Lung microvascular endothelial cell (primary cell): ENCODE measurements around the gene CD6. TPM values are rescaled to one million over a fixed set of nuclear protein-coding genes. Genes with fewer than 3 reads are reported as not detected.
"Not testable (repeated sequence)": the region's sequence is repeated elsewhere in the genome, so short reads cannot be mapped to it uniquely, and the experiment has no call there.

ENCODE experiments used
- DNase-seq, 2 donors: peaks; one replicate each; pipeline versions ENCODE4 v3.0.0 to v3.0.0-alpha.2; 2010; ENCODE audit warnings: low read depth in 2 of 2
- total RNA-seq: library from RNA; depleted of rRNA; stranded (reverse); fragments of >200 nt; gene quantifications from 2 replicates; pipeline ENCODE4 v1.2.1, GENCODE V29; 2014

CD6 gene
- total RNA-seq, 1 donor from 2014 or later = not detected

GRCh38 chr11:61055776-61056175 lies 84.3 kb downstream of the CD6 start:
- no peak for DNase-seq

GRCh38 chr11:61056571-61056970 lies 85.1 kb downstream of the CD6 start:
- no peak for DNase-seq

DNA sequence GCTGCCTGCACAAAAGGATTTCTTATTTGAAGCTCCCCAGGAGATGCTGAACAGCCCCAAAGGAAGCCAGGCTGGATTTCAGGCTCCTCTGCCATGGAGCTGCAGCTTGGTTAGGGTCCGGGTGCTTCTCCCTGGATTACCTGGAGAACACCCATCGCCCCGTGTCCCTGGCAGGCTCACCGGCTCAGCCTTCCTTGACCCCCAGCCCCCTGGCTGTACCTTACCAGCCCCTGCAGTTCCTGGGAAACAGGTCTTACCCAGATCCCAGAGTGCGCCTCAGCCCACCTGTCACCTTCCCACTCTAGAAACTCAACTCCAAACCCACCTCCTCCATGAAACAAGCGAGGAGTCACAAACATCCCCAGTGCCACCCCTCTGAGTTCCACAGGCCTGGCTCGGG lies 85.5 kb downstream of the CD6 start:
- DNase-seq = no peak

DNA sequence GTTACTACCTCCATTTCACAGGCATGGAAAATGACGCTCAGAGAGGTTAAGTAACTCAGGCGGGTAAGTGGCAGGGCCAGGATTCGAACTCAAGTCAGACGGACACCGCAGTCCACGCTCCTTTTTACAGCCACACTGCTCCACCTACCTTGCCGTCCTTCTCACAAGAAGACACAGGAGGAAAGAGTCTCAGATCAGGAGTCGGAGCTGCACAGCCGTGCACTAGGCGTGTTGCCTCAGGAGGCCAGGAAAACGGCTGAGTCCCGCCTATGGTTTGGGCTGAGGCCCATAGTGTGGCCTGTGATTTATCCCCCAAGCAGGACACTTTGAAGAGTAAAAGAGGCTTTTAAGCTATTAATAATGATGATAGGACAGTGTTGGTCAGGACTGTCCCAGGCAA lies 86.1 kb downstream of the CD6 start:
- no peak for DNase-seq

GRCh38 chr11:61058583-61059259 lies 87.2 kb downstream of the CD6 start:
- no peak for DNase-seq

DNA sequence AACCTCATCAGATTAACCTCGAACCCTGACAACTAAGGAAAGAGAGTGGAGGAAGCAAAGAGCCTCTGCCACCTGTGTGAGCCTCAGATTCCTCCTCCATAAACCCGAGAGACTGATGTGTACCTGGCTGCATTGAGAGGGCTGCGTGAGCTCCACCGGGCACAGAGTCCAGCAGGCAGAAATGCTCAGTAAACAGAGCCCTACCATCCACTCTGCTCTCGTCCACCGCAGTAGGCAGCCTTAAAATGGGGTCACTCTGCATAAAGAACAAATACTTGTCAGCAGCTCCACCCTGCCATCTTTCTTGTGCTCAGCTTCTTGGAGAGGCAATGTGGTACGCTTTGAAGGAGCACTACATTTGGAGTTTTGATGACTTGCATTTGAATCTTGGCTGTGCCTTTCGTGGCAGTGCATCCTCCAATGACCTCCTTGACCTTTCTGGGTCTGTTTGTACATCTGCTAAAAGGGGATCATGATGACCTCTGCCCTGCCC lies 87.8 kb downstream of the CD6 start:
- DNase-seq = no peak

GRCh38 chr11:61061081-61061826 lies 89.8 kb downstream of the CD6 start:
- peak in 1 of 2 donors; percentile 24 for DNase-seq

- DNase-seq = no peak
Observed at GRCh38 chr11:61062181-61062930, 90.9 kb downstream of the CD6 start.

DNA sequence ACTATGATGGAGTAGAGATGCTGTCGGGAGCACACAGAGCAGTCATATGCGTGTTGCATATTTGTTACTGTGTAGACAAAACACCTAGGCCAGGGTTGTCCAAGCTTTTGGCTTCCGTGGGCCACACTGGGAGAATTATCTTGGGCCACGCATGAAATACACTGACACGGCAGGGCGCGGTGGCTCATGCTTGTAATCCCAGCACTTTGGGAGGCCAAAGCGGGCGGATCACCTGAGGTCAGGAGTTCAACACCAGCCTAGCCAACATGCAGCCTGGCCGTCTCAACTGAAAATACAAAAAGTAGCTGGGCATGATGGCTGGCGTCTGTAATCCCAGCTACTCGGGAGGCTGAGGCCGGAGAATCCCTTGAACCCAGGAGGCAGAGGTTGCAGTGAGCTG lies 93.8 kb downstream of the CD6 start:
- DNase-seq = not testable (repeated sequence)

GRCh38 chr11:61065955-61066638 lies 94.6 kb downstream of the CD6 start:
- no peak for DNase-seq

DNA sequence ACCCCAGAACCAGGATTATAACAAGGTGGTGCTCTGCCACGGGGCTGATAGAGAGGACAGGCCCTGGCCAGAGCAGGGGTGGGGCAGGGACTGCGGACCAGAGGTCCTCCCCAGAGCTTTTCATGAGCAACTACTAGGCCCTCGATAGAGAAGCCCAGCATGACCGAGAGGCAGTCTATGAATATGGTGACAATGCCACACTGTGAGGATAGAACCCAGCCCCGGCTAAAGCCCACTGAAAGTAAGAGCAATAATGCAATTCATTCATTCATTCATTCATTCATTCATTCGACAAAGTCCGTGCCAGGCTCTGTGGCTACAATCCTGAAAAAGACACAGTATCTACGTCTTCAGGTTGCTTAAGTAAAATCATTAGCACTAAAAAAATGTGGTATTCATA lies 95.2 kb downstream of the CD6 start:
- no peak for DNase-seq

DNA sequence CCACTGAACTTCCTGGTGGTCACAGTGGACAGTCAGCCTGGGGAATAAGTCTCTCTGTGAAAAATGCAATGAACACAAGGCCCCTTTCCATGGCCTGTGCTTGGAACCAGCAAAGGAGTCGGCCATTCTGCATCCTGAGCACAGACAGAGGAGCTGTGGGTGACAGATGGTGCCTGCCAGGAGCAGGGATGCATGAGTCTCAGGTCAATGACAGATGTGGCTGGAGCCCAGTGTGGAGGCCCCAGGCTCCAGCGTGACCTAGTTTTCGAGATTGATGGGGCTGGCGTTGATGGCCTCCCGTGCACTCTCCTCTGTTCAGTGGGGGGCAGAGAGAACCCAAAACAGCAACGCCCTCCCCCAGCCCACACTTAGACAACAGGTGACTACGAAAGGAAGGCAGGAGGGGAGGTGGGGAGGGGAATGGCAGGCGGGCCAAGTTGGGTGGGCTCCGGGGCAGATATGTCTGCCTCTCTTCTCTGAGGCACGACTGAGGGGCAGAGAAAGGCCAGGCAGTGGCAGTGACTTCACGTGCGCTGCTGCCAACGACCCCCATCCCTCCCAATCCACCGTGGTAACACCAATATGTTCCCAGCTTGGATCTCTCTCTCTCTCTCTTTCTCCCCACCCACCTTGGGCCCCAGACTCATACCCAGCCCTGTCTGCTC lies 96.4 kb downstream of the CD6 start:
- DNase-seq = no peak

DNA sequence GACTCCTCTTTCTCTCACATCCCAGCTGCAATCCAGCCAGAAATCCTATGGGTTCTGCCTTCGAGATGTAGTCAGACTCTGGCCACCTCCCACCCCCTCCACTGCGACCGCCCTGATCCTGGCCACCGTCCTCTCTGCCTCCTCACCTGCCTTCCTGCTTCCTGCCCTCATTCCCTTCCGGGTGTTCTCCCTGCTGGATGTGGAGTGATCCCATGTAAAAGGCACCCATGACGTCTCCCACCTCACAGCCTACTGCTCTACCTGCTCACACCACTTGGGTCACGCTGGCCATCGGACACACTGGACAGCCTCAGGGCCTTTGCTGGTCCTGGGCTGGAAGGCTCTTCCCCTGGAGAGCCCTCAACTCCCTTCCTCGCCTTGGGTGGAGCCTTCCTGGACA lies 97.1 kb downstream of the CD6 start:
- no peak for DNase-seq

DNA sequence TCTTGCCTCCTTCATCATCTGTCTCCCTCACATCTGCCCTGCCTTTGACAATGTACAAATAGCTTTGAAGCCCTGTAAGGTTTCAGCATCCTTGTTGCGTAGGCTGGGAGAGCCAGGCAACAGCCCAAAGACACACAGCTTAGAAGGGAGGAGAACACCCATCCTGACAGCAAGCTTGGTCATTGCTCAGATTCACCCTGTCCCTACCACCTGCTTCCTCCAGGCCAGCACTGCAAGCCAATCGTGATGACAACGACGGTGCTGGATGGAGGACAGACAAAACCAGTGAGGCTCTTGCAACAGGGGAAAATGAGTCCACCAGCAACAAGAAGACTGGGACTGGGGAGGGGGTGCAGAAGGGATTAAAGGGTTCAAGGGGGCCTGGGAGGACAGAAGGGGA lies 97.9 kb downstream of the CD6 start:
- no peak for DNase-seq

Other genes with a start within 250 kb of the CD6 start
- not detected in 2 replicates for gene MS4A18, start 247.0 kb upstream of the CD6 start, total RNA-seq
- gene MS4A15, start 214.8 kb upstream of the CD6 start, total RNA-seq = not detected in 2 replicates
- gene MS4A10, start 186.3 kb upstream of the CD6 start, total RNA-seq = not detected in 2 replicates
- 10.1 and 11.6 TPM in 2 replicates for gene CCDC86, start 129.6 kb upstream of the CD6 start, total RNA-seq
- under 0.01 TPM in 1 of 2 replicates, not detected in the other for gene PTGDR2, start 115.7 kb upstream of the CD6 start, total RNA-seq
- not detected in 2 replicates for gene ZP1, start 104.1 kb upstream of the CD6 start, total RNA-seq
- 44.6 and 47.1 TPM in 2 replicates for gene PRPF19, start 65.1 kb upstream of the CD6 start, total RNA-seq
- gene TMEM109, start 57.5 kb upstream of the CD6 start, total RNA-seq = 68.6 and 70.2 TPM in 2 replicates
- 49.7 and 56.2 TPM in 2 replicates for gene TMEM132A, start 47.2 kb upstream of the CD6 start, total RNA-seq
- 4.6 and 6.0 TPM in 2 replicates for gene SLC15A3, start 19.5 kb upstream of the CD6 start, total RNA-seq
- not detected in 2 replicates for gene CD5, start 130.8 kb downstream of the CD6 start, total RNA-seq
- gene VPS37C, start 189.7 kb downstream of the CD6 start, total RNA-seq = 4.4 and 6.2 TPM in 2 replicates
- gene PGA3, start 231.8 kb downstream of the CD6 start, total RNA-seq = not detected in 2 replicates